DMS114 treated with DMSO at 0.1 percent for 48 hours (cell line): Measurements from ENCODE around the gene CASKIN1.
"Not testable (repeated sequence)": the region's sequence is repeated elsewhere in the genome, so short reads cannot be mapped to it uniquely, and the experiment has no call there.

Source experiments
- DNase-seq: peaks from one replicate; lab custom pipeline; 2025; ENCODE audit not compliant: unreplicated experiment; lab: John Stamatoyannopoulos, UW

CASKIN1 gene

GRCh38 chr16:2210009-2210332, 13.6 kb upstream of the CASKIN1 start:
- DNase-seq, result no peak

- DNase-seq, result no peak
These were observed 13.0 kb upstream of the CASKIN1 start for GRCh38 chr16:2209258-2210008.

DNA sequence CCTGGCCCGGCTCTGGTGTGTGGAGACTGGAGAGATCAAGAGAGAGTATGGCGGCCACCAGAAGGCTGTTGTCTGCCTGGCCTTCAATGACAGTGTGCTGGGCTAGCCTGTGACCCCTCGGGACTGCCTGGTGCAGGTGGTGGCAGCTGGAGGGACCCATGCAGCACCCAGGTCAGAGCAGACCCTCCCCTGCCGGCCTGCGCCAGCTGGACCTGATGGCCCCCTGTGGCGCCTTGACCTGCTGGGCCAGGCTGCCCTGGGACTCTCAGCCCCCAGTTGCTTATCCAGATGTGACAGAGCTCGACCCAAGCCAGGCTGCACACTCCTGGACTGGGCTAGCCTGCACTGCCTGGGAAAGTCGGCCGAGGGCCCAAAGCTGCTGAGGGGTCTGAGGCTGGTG, 12.4 kb upstream of the CASKIN1 start:
- DNase-seq, result no peak

GRCh38 chr16:2208308-2208707, 11.9 kb upstream of the CASKIN1 start:
- DNase-seq, result no peak

DNA sequence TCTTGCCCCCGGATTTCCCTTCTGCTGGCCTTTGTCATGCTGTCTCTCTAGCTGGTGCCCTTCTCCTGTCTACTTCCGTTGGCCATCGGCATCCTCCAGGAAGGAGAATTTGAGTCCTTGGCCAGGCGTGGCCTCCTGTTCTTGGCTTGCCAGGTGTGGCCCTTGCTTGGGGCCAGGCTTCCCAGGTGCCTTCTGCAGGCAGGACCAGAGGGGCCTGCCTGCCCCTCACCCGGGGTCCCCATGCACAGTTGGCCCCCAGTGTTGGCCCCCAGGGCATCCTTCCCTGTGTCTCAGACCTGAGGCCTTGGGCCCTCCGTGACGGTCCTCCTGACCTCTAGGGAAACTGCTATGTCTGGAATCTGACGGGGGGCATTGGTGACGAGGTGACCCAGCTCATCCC, 11.5 kb upstream of the CASKIN1 start:
- DNase-seq, result no peak

DNA sequence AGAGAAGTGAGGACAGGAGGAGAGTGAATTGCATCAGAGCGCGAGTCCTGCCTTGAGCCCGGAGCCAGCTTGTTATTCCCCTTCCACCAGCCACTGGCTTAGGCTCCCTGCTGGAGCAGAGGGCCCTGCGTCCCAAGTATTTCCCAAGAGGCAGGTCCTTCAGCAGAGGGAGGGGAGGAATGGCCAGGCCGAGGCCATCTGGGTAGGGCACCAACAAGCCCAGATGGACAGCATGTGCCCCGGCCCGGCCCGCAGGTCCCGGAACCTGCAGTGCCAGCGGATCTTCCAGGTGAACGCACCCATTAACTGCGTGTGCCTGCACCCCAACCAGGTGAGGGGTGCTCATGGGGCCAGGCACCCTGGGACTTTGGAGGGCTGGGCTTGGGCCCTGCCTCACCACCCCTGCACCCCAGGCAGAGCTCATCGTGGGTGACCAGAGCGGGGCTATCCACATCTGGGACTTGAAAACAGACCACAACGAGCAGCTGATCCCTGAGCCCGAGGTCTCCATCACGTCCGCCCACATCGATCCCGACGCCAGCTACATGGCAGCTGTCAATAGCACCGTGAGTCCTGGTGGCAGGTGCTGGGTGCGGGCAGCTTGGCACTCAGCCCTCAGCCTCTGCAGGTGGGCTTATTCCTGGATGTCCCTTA, 10.5 kb upstream of the CASKIN1 start:
- no peak for DNase-seq

DNA sequence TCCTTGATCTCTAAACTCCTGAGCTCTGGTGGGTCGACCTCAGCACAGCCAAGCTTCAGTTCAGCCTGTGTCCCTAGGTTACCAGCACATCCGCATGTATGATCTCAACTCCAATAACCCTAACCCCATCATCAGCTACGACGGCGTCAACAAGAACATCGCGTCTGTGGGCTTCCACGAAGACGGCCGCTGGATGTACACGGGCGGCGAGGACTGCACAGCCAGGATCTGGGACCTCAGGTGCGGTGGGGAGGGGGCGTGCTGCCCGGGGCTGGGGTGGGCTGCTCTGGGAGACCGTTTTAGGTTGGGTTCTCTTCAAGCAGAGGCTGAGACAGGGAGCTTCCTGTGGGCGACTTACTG, 10.0 kb upstream of the CASKIN1 start:
- DNase-seq, result no peak

- no peak for DNase-seq
These were observed 9.5 kb upstream of the CASKIN1 start for GRCh38 chr16:2205967-2206313.

DNA sequence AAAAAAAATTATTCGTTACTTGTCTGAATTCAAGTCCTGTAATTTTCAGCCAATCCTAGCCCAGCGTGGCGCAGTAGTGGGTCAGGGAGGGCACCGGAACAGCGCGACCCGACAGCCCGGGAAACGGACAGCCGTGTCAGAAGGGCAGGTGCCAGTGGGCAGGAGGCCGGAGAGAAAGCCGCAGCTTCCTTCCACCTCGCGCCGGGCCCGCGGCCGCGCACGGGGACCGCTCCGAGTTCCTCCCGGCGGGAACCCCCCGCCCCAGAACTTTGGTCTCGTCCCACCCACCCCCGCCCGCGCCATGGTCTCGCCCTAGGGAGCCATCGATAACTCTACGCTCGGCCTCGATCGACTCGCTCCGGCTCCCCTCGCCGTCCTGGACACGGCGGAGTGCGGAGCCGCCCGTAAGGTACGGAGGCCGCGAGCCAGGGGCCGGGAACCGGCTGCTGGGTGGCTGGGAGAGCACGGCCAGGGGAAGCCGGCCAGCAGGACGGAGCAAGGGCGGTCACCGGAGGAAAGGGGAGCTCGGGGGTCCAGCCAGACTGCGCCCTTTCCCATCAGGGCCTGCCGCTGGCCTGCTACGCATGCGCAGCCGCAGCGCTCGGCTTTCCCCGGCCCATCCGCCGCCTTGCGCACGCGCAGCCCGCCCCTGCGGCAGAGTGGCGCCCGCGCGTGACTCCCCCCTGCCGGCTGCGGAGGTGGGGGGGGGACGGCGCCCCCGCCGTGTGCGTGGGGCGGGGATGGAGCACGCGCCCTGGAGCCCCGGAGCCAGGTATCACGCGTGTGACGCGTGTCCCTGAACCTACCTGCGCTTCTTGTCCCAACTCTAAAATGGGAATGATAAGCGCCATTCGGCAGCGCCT, 8.9 kb upstream of the CASKIN1 start, which contains the start of gene MLST8:
Gene MLST8, plus strand, starts transcription at position 351 of the 863 bp plus-strand sequence. CDS start 632 bp downstream, outside the sequence.
- DNase-seq, result peak; percentile 47

GRCh38 chr16:2204416-2205103, 8.2 kb upstream of the CASKIN1 start:
- DNase-seq, result no peak

DNA sequence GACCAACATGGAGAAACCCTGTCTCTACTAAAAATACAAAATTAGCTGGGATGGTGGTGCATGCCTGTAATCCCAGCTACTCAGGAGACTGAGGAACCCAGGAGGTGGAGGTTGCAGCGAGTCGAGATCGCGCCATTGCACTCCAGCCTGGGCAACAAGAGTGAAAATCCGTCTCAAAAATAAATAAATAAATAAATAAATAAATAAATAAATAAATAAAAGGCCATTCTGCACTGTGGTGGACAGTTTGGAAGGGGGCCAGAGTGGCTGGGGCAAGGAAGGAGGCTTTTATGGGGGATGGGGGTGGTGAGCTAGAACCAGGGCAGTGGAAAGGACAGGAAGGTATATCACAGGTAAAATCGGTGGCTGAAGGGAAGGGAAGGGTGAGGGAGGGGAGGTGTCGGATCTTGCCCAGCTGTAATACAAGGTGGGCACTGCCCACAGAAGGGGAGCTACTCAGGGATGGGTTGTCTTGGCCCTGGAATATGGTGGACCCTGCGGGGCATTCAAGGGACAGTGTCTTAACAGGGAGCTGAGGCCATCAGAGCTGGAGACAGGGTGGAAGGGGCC, 6.8 kb upstream of the CASKIN1 start:
- DNase-seq, result not testable (repeated sequence)

DNA sequence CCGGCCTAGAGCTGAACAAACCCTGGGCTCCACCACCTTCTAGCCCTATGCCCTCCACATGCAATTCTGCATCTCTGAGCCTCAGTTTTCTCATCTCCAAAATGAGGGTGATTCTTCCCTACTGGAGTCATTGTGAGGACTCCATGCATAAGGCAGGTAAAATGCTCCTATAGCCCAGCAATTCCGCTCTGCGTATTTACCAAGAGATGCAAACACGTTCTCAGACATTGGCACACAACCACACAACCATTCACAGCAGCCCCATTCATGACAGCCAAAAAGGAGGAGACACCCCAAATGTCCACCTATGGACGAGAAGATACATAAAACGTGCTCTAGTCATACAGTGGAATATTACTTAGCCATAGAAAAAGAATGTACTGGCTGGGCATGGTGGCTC, 3.9 kb upstream of the CASKIN1 start:
- DNase-seq, result no peak

DNA sequence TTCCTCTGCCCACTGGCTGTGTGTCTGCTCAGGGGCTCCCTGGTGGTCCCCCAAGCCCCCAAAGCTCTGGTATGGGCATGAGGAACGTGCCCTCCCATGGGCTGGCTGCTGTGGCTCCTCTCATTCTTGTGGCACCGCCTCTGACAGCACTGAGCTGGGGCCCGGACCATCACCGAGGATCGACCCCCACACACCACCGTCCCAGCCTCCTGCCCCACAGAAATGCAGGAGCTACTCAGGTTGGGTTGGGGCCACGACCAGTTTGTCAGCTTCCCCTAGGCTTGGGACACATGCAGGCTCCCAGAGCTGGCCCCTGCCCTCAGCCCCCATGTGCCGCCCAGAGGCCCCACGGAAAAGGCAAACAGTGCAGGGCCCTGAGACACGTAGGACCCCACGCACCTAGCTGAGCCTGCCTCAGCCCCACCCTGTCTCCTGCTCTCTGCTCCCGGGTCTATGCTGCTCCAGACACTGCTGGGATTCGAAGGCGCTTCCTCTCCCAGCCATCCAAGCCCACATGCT, 3.3 kb upstream of the CASKIN1 start:
- no peak for DNase-seq

DNA sequence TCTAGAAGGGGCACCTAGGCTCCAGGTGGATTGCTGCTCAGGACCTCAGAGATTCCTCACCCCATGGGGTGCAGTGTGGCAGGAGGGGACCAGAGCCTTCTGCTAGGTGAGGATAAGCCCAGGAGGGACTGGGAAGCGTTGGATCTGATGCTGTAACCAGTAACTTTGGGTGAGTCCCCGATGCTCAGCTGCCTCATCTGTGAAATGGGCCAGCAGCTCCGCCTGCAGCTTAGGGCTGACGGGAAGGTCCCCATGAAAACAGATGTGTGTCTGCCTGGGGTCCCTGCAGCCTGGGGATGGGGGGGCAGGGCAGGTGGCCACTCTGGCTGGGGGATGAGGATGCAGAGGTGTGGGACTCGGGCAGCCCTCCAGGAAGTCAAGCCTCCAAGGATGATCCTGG, 2.7 kb upstream of the CASKIN1 start:
- DNase-seq, result no peak

GRCh38 chr16:2198283-2198682, 1.9 kb upstream of the CASKIN1 start:
- no peak for DNase-seq

- no peak for DNase-seq
These were observed 1.4 kb upstream of the CASKIN1 start for GRCh38 chr16:2197765-2198164.

GRCh38 chr16:2196981-2197511, 641 bp upstream of the CASKIN1 start:
- DNase-seq, result no peak

- no peak for DNase-seq
These were observed 863 bp downstream of the CASKIN1 start for GRCh38 chr16:2195322-2196161.

DNA sequence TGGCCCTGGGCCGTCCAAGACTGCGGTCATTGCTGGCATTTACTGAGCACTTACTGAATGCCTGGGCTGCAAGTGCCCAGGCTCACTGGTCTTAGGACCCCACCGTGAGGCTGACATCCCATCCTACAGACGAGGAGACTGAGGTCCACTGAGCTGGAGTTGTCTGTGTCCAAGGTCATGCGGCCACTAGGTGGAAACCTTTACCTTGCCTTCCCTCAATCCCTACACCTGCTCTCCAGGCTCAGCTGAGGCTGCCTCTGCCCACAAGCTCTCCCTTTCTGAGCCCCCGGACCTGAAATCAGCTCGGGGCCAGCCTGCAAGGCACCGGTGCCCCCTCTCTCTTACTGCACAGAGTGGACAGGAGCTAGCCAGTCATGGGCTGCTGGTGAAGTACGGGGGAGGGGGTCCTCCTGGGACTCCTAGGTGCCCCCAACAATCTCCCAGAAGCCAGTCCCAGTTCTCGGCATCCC, 1.5 kb downstream of the CASKIN1 start:
- DNase-seq, result no peak
